ENCODE measurements around the gene GABRE. TPM values are rescaled to one million over a fixed set of nuclear protein-coding genes. Genes with fewer than 3 reads are reported as not detected.

The GABRE gene
- total and polyA plus RNA-seq, 2 of the 13 experiments (the other 11 are each of a cell fraction or from before 2014, with no cell fraction given), result 12.2 to 66.2 TPM

DNA sequence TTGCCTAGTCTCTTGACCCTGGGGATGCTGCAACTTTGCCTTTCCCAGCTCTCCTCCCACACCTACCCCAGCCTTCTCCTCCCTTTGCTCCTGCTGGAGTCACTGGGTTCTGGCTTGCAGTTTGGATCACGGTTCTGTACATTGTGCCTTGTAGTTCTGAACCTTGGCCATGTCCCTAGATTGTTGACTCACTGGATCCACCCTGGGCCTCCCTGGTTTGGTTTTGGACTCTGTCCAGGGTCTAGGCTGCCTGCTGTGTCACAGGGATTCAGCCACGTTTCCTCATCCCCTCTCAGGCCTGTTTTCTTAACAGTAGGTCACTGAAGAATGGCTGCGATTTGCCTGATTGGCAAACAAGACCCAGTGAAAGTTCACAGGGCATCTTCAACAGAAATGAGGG is 11.5 kb upstream of the GABRE start (continued):
- TF ChIP-seq KAT2B (IDR thresholded peaks at IDR 0.05; ENCODE audit: borderline replicate concordance, low read depth, low read length), result no peak
- TF ChIP-seq U2AF1 (optimal IDR thresholded peaks at IDR 0.05; ENCODE audit: low read depth, low read length), result no peak
- no peak for TF ChIP-seq HNRNPK (IDR thresholded peaks at IDR 0.05; ENCODE audit: low read depth, low read length, poor library complexity, severe bottlenecking)
- TF ChIP-seq, protein P1, sequence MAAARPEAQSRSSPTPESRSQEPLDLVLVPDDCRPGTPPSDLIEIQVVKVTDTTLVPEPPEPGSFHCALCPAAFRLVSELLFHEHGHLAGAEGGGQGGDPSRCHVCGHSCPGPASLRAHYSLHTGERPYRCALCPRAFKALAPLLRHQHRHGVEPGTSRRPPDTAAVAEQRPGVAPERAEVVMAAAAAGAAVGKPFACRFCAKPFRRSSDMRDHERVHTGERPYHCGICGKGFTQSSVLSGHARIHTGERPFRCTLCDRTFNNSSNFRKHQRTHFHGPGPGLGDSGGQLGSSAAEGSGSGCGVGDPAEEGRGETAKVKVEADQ (CRISPR knock-in tag; IDR thresholded peaks at IDR 0.05; ENCODE audit: borderline replicate concordance), result no peak
- no peak for TF ChIP-seq CC2D1A (CRISPR knock-in tag; IDR thresholded peaks at IDR 0.05)
- no peak for TF ChIP-seq TRIM22 (IDR thresholded peaks at IDR 0.05)
- TF ChIP-seq NFE2L2 (IDR thresholded peaks at IDR 0.05; ENCODE audit: low read length), result no peak
- TF ChIP-seq RFX3 (CRISPR knock-in tag; IDR thresholded peaks at IDR 0.05), result no peak
- TF ChIP-seq, protein P2, sequence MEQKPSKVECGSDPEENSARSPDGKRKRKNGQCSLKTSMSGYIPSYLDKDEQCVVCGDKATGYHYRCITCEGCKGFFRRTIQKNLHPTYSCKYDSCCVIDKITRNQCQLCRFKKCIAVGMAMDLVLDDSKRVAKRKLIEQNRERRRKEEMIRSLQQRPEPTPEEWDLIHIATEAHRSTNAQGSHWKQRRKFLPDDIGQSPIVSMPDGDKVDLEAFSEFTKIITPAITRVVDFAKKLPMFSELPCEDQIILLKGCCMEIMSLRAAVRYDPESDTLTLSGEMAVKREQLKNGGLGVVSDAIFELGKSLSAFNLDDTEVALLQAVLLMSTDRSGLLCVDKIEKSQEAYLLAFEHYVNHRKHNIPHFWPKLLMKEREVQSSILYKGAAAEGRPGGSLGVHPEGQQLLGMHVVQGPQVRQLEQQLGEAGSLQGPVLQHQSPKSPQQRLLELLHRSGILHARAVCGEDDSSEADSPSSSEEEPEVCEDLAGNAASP (CRISPR knock-in tag; IDR thresholded peaks at IDR 0.05; ENCODE audit: borderline replicate concordance), result no peak
- TF ChIP-seq HNRNPH1 (optimal IDR thresholded peaks at IDR 0.05; ENCODE audit: low read depth, low read length), result no peak
- no peak for TF ChIP-seq ZNF207 (IDR thresholded peaks at IDR 0.05; ENCODE audit: borderline replicate concordance)
- TF ChIP-seq ETV6 (CRISPR knock-in tag; conservative IDR thresholded peaks at IDR 0.05), result no peak
- TF ChIP-seq ZNF737 (CRISPR knock-in tag; IDR thresholded peaks at IDR 0.05; ENCODE audit: borderline replicate concordance), result no peak
- no peak for TF ChIP-seq ZFP37 (CRISPR knock-in tag; IDR thresholded peaks at IDR 0.05; ENCODE audit: borderline replicate concordance)
- TF ChIP-seq ZNF335 (CRISPR knock-in tag; IDR thresholded peaks at IDR 0.05), result no peak
- TF ChIP-seq ZNF703 (CRISPR knock-in tag; IDR thresholded peaks at IDR 0.05; ENCODE audit: borderline replicate concordance), result no peak
- TF ChIP-seq RARA (CRISPR knock-in tag; IDR thresholded peaks at IDR 0.05), result peak; percentile 41
- no peak for TF ChIP-seq LCORL (IDR thresholded peaks at IDR 0.05)
- peak; percentile 65 for TF ChIP-seq LCORL (CRISPR knock-in tag; IDR thresholded peaks at IDR 0.05)
- no peak for TF ChIP-seq ZNF256 (CRISPR knock-in tag; conservative IDR thresholded peaks at IDR 0.05)
- no peak for TF ChIP-seq PHF20 (CRISPR knock-in tag; IDR thresholded peaks at IDR 0.05)
- TF ChIP-seq POLR2AphosphoS2 (IDR thresholded peaks at IDR 0.05; ENCODE audit: low read depth, low read length), result no peak
- no peak for TF ChIP-seq PHF21A (CRISPR knock-in tag; IDR thresholded peaks at IDR 0.05)
- no peak for TF ChIP-seq IRF1 (CRISPR knock-in tag; IDR thresholded peaks at IDR 0.05; ENCODE audit: low read depth)
- TF ChIP-seq KMT2A (CRISPR knock-in tag; IDR thresholded peaks at IDR 0.05), result no peak
- TF ChIP-seq ZBTB37 (CRISPR knock-in tag; IDR thresholded peaks at IDR 0.05), result no peak
- TF ChIP-seq EP300 (IDR thresholded peaks at IDR 0.05; ENCODE audit: low read depth in 2 of 2, low read length in 2 of 2), result peak in 1 of 2 experiments; percentile 53; a peak in 2 of 4 replicates
- TF ChIP-seq EP300 (CRISPR knock-in tag; IDR thresholded peaks at IDR 0.05; ENCODE audit: borderline replicate concordance), result peak; percentile 70; the same call in 1 of the 2 replicates
- no peak for TF ChIP-seq HCFC1 (IDR thresholded peaks at IDR 0.05; ENCODE audit: low read depth, low read length)

Data from HepG2 (cell line).